ENCODE results near the gene PHAF1. TPM values are rescaled to one million over a fixed set of nuclear protein-coding genes. Genes with fewer than 3 reads are reported as not detected.

PHAF1 gene
- total RNA-seq, 1 donor from 2014 or later: 24.6 TPM

DNA sequence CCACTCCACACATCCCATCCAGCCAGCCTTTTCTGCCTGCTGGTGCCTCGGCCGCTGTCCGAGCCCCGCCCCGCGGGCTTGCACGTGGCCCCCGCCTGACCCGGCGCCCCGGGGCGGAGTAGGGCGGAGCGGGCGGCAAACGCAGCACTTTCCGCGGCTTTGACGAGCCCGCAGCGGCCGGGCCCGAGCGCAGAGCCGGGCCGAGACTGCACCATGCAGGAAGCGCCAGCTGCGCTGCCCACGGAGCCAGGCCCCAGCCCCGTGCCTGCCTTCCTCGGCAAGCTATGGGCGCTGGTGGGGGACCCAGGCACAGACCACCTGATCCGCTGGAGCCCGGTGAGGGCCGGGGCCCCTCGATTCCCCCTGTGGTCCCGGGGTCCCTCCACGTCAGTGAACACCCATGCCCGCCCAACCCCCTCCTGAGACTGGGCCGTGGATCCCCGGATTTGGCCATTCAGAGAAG is 54.9 kb downstream of the PHAF1 start, which contains the start of gene HSF4:
Gene HSF4 (plus strand): TSS at position 147 of the 463 bp plus-strand sequence. CDS start 67 bp downstream, at position 214.
- DNase-seq (ENCODE audit: low read depth): no peak
- Histone ChIP-seq H3K36me3 (ENCODE audit: control insufficient read depth, insufficient read depth, low read length) (peaks cover 1% of the 10 kb centered on the region), H3K4me3 (ENCODE audit: low read depth, low read length) (peak within 1 kb of the TSS; percentile 5), H3K27me3 (ENCODE audit: control insufficient read depth, insufficient read depth, low read length) (peaks cover 61% of the 10 kb centered on the region)
- TF ChIP-seq, protein P1, sequence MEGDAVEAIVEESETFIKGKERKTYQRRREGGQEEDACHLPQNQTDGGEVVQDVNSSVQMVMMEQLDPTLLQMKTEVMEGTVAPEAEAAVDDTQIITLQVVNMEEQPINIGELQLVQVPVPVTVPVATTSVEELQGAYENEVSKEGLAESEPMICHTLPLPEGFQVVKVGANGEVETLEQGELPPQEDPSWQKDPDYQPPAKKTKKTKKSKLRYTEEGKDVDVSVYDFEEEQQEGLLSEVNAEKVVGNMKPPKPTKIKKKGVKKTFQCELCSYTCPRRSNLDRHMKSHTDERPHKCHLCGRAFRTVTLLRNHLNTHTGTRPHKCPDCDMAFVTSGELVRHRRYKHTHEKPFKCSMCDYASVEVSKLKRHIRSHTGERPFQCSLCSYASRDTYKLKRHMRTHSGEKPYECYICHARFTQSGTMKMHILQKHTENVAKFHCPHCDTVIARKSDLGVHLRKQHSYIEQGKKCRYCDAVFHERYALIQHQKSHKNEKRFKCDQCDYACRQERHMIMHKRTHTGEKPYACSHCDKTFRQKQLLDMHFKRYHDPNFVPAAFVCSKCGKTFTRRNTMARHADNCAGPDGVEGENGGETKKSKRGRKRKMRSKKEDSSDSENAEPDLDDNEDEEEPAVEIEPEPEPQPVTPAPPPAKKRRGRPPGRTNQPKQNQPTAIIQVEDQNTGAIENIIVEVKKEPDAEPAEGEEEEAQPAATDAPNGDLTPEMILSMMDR (IDR thresholded peaks at IDR 0.05; ENCODE audit: insufficient read depth, low read length, poor library complexity, severe bottlenecking): no peak

DNA sequence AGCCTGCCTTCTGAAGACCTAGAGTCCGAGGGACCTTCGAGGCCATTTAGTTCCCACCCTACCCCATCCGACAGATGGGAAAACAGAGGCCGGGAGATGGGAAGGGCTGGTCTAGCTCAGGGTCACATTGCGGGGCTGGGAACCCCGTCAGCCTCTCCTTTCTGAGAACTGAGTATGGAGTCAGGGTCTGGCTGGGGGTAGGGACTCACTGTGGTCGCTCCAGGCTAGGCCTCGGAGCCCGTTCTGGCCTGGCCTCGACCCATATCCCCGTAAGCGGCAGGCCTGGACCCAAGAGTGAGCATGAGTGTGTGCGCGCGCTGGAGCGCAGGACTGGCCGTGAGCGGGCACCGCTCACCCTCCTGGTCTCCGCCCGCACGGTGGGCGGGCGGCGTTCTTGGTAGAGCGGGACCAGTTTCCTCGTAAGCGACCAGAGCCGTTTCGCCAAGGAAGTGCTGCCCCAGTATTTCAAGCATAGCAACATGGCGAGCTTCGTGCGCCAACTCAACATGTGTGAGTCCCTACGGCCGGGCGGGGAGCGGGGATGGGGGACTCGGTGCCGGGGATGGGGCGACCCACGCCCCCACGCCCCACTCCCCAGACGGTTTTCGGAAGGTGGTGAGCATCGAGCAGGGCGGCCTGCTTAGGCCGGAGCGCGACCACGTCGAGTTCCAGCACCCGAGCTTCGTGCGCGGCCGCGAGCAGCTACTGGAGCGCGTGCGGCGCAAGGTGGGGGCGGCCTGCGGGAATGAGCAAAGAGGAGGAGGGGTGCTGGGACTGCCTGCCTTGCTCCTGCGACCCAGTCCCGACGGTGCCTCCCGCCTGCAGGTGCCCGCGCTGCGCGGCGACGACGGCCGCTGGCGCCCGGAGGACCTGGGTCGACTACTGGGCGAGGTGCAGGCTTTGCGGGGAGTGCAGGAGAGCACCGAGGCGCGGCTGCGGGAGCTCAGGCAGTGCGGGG is 55.7 kb downstream of the PHAF1 start:
- peaks cover 61% of the 10 kb centered on the region for H3K27me3 ChIP-seq (ENCODE audit: control insufficient read depth, insufficient read depth, low read length)
- no peak for DNase-seq (ENCODE audit: low read depth)
- H3K36me3 ChIP-seq (ENCODE audit: control insufficient read depth, insufficient read depth, low read length): peaks cover 1% of the 10 kb centered on the region
- H3K4me3 ChIP-seq (ENCODE audit: low read depth, low read length): no peak overlapping the region
- TF ChIP-seq, protein P1 (IDR thresholded peaks at IDR 0.05; ENCODE audit: insufficient read depth, low read length, poor library complexity, severe bottlenecking): no peak

DNA sequence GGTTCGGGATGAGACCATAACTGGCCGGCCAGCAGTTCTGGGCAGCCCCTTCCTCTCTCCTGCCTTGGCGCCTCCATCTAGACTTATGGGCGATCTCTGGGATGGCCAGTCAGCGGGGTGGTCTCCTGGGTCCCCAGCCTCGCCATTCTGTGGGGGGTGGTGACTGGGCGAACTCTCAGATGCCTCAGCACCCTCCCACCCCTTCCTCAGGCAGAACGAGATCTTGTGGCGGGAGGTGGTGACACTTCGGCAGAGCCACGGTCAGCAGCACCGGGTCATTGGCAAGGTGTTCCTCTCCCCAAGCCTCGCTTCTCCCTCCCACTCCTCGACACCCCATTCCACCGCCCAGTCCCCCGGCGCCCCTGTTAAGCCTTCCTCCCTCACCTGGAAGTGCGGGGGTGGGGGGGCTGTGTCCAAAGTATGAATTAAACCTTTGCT is 56.4 kb downstream of the PHAF1 start:
- DNase-seq (ENCODE audit: low read depth): no peak
- peaks cover 1% of the 10 kb centered on the region for H3K36me3 ChIP-seq (ENCODE audit: control insufficient read depth, insufficient read depth, low read length)
- peaks cover 61% of the 10 kb centered on the region for H3K27me3 ChIP-seq (ENCODE audit: control insufficient read depth, insufficient read depth, low read length)
- H3K4me3 ChIP-seq (ENCODE audit: low read depth, low read length): no peak overlapping the region
- TF ChIP-seq, protein P1 (IDR thresholded peaks at IDR 0.05; ENCODE audit: insufficient read depth, low read length, poor library complexity, severe bottlenecking): no peak

DNA sequence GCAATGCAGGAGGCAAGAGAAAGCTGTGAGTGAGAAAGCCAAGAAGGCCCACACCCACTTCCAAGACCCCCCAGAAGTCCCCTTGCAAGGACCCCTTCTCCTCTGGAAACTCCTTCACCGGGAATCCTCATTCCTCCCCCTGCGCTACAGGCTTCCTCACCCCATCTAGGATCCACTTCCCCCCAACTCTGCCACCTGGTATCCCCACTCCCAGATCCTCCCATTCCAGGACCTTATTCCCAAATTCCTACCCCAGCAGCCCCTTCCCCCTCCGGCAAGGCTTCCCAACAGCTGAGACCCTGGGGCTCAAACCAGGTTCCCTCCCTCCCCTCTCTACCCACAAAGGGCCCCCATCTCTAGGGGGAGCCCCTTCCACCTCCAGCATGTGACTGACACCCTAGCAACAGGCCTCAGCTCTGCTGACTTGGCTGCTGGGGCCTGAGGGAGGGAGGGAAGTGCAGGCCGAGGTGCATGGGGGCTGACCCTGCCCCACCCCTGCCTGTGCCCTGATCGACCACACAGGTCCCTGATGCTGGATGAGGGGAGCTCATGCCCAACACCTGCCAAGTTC is 56.9 kb downstream of the PHAF1 start:
- peaks cover 57% of the 10 kb centered on the region for H3K27me3 ChIP-seq (ENCODE audit: control insufficient read depth, insufficient read depth, low read length)
- DNase-seq (ENCODE audit: low read depth): no peak
- TF ChIP-seq, protein P1 (IDR thresholded peaks at IDR 0.05; ENCODE audit: insufficient read depth, low read length, poor library complexity, severe bottlenecking): no peak
- H3K36me3 ChIP-seq (ENCODE audit: control insufficient read depth, insufficient read depth, low read length): peaks cover under 1% of the 10 kb centered on the region
- no peak overlapping the region for H3K4me3 ChIP-seq (ENCODE audit: low read depth, low read length)

DNA sequence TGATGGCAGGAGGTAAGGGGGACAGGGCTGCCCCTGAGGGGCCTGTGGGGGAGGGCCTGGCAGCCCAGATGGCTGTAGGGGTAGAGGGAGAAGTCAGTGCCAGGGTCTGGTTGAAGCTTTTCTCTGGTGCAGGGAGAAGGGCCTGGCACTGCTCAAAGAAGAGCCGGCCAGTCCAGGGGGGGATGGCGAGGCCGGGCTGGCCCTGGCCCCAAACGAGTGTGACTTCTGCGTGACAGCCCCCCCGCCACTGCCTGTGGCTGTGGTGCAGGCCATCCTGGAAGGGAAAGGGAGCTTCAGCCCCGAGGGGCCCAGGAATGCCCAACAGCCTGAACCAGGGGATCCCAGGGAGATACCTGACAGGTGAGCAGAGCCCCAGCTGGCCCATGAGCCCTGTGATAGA is 57.8 kb downstream of the PHAF1 start:
- Histone ChIP-seq H3K27me3 (ENCODE audit: control insufficient read depth, insufficient read depth, low read length) (peaks cover 50% of the 10 kb centered on the region), H3K4me3 (ENCODE audit: low read depth, low read length) (no peak overlapping the region), H3K36me3 (ENCODE audit: control insufficient read depth, insufficient read depth, low read length) (no peaks in the 10 kb centered on the region)
- DNase-seq (ENCODE audit: low read depth): no peak
- TF ChIP-seq, protein P1 (IDR thresholded peaks at IDR 0.05; ENCODE audit: insufficient read depth, low read length, poor library complexity, severe bottlenecking): no peak

Data from kidney epithelial cell (primary cell).